Inflammatory macrophage (primary cell): ENCODE measurements around the gene RUNDC1.
A peak's percentile ranks its signal among the peaks of the same experiment; 100 is the strongest.

Source experiments
- DNase-seq, 2 donors: peaks; one replicate each; pipeline ENCODE4 v3.0.0-alpha.2; 2020 to 2022

RUNDC1 gene

DNA sequence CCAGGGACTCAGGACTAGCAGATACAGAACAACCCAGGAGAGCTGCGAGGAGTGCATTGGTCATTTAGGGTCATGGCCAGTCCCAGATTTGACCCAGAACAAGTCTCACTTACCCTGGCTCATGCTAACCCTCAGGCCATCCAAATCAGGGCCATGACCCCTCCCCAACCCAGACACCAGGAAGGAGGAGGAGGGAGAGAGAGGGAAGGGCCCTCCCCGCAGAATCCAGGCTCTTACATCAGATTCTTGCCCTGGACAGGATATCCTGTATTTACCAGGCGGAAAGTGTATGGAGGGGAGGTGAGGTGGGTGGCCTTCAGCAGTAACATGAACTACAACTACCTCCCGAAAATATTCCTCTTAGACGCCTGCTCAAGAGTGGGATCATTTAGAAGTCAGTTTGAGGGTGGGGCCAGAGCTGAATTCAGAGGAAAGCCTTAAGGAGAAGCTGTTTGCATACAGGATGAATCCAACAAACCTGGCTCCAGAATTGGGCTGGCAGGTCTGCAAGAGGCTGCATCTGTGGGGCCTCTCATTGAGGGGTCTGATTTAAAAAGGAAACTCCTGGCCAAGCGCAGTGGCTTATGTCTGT is 39.8 kb downstream of the RUNDC1 start:
- DNase-seq: peak in 1 of 2 donors; percentile 31

DNA sequence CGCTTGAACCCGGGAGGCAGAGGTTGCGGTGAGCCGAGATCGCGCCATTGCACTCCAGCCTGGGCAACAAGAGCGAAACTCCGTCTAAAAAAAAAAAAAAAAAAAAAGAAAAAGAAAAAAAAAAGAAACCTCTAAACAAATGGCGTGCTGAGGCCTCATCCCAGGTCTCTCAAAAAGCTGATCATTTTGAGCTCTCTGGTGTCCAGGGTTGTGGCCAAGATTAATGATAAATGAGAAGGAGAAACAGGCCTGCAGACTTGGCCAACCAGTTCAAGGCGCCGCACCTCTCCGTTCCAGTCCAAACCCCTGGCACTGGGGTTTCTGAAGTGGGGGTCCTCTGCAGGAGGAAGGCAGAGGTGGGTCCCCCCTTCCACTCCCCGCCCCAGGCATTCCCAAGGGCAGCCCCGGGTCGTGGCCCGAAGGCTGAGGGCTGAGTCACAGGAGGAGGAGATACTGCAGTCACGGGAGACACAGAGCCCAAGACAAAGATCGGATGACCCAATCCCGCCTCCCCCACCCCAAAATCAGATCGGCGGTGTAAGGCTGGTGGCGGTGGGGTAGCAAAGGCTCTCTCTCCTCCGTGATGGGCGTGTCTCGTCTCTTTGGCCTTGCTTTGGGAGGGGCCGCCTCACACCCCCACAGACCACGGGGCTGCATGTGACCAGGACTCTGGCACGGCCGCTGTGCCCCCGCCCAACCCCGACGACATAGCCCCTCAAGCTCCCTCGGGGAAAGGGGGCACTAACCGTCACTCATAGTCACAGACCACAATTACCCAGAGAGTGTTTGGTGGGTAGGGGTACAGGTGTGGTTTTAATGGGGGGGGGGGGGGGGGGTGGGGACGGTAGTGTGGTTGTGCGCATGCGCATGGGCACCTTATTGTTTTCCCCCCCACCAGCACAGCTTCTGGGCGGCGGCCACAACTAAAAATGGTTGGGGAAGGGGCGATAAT is 40.7 kb downstream of the RUNDC1 start:
- DNase-seq: peak; percentile 86 to 92

DNA sequence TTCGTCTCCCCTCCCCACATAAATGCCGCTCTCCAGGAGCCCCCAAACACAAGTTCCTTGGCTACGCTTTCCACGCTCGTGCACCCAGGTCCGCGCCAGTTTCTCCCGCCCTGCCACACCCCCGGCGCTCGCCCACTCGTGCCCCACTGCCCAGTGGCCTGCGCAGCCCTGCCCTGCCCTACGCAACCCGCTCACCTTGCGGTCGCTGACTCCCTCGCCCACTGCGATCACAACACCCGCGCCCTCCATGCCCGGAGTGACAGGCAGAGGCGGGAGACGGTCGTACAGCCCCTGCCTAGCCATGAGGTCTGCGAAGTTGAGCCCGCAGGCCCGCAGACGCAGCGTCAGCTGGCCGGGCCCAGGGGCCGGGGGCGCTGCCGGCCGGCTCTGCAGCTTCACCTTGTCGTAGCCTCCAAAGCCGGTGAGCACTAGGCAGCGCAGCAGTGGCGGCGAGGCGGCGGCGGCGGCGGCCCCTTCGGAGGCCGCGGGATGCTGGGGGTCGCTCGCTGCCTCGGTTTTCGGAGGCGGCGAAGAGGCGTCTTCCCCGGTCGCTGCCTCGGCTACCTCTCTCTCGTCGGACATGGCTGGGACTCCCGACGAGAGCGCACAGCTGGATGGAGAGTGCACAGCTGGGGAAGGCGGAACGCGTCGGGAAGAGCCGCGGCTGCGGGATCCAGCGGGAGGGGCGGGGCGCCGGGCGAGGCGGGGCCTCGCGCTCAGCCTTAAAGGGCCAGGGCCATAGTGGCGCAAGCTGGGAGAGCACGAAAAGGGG is 41.6 kb downstream of the RUNDC1 start, which contains the start of gene VAT1:
Gene VAT1, minus strand, starts transcription at position 645 of the 772 bp plus-strand sequence. Its CDS starts 63 bp downstream, at position 582.
- DNase-seq: peak; percentile 78 to 86

DNA sequence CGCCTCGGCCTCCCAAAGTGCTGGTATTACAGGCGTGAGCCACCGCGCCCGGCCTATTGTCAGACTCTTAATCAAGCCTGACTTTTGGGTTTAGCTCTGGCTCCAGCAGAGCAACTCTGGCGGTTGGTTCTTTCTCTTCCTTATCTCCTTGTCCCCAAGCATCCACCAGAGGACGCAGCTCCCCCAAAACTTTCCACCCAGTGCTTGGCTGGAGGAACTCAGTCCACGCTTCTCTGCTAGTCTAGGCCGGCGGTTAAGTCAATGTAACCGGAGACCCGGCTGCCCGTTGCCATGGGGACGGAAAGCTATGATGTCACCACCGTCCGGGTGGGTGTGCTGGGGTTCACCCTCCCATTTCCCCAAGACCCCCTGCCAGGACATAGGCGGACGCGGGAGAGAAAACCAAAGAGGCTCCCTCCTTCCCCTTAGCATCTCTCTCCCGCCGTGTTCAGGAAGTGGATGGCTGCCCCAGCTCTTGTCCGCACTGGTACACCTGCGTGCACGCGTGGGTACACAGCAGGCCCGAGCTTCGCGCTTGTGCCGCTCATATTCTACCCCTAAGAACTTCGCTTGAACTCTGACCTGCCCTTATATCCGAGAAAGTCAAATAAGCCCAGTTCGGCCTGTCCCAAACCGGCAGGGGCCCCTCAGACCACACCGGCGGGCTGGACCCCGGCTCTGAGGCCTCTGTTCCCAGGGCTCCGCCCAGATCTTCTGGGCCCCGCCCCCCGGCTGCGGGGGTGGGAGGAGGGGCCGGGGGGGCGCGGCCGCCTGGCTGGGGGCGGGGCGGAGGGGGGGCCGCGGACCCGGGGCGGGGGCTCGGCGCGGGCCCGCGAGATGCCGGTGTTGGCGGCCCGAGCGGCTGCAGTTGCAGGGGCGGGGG is 44.3 kb downstream of the RUNDC1 start, which contains the start of gene RND2:
Gene RND2, plus strand, starts transcription at position 825 of the 883 bp plus-strand sequence. CDS start 117 bp downstream, outside the sequence.
- DNase-seq: peak; percentile 89

GRCh38 chr17:43025290-43025657 is 44.9 kb downstream of the RUNDC1 start:
- no peak for DNase-seq

DNA sequence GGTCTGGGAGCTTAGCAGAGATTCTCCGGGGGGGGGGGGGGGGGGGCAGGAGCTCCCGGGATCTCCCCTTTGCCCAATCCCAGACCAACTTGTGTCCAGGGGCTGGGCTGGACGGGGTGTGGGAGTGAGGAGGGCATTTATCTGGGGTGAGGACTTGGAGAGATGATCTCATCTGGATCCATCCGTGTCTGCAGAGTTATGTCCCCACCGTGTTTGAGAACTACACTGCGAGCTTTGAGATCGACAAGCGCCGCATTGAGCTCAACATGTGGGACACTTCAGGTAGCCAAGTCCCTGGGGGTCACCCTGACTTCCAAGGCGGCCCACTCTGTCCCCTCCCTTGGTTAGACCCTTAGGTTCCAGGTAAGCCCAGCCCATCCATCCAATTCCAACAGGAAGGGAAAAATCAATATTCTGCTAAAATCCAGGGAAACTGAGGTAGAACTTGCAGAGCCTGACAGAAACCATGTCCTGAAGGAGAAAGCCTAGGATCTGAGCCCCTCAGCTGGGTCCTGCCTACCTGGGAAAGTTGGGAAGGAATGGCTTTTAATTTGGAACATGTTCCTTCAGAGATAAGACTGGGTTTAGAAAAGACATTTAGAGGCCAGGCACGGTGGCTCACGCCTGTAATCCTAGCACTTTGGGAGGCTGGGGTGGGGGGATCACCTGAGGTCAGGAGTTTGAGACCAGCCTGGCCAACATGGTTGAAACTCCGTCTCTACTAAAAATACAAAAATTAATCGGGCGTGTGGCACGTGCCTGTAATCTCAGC is 45.6 kb downstream of the RUNDC1 start:
- DNase-seq: no peak

DNA sequence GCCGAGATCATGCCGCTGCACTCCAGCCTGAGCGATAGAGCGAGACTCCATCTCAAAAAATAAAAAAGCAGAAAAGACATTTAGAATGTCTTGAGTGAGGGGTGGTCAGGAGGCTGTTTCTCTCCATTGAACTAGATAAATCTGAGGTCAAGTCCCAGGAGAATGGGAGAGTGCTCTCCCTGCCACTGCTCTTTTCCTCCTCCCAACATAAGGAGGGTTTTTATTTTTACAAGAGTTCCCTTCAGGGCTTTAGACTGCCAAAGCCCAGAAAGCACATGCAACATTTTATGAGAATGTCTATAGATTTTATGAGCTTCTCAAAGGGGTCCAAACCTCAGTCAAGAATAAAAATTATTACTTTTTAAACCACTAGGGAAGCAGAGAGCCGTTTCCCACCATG is 46.2 kb downstream of the RUNDC1 start:
- no peak for DNase-seq

DNA sequence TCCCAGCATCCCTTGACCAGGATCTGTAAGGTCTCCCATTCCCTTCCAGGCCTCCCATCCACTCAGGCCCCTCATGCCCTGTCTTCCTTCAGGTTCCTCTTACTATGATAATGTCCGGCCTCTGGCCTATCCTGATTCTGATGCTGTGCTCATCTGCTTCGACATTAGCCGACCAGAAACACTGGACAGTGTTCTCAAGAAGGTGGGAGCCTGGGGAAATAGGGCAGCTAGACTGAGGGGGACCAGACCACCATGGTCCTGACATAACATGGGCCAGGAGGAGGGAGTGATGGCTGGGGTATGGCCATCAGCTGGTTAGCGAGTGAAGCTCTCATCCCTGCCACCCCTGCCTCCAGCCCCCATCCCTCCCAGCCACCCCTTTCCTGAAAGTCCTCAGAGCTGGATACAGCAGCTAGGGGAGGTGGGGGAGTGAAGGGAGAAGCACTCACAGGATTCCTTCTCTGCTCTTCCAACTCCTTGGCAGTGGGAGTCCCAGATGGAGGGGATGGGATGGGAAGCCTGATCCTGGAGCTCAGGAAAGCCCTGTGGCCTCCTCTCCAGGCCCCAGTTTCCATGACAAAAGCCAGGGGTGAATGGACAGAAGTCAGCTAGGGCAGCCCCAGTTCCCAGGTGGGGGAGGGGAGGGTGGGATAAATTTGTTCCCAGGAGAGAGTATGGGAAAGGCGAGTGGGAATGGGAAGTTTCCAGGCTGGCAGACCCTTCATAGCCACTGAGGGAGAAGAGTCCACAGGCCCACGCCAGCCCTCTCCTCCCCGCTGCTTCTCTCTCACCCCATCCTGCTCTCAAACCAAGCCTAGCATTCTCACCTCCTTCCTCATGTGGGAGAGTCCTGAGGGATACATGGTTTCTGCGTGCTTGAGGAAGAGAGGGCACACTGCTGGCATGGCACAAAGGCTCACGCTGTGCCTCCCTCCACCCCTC is 47.0 kb downstream of the RUNDC1 start:
- DNase-seq: no peak

- DNase-seq: no peak
Observed at GRCh38 chr17:43028221-43028861, 48.0 kb downstream of the RUNDC1 start.

DNA sequence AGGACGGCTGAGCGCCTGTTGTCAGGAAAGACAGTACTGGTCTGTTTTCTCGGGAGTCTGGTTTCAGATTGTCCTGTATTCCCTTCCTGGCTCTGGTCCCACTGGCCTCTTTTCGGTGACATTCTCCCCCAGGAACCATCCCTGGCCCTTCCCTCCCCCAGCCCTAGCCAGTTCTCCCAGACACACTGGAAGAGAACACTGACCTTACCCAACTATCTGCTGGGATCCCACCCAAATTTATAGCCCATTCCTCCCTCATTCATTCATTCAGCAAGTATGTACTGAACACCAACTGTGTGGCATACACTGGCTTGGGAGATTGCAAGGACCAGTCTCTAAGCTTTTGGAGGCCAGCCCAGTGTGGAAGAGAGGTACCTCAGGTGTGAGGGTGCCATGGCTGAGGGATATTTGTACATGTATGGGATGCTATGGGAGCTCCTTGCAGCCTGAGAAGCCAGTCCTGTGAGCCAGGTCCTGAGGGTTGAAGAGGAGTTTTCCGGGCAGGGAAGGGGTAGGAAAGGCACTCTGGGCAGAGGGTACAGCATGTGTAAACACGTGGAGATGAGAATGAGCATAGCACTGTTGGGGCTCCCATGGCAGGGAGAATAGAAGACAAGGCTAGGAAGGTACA is 49.9 kb downstream of the RUNDC1 start:
- no peak for DNase-seq

DNA sequence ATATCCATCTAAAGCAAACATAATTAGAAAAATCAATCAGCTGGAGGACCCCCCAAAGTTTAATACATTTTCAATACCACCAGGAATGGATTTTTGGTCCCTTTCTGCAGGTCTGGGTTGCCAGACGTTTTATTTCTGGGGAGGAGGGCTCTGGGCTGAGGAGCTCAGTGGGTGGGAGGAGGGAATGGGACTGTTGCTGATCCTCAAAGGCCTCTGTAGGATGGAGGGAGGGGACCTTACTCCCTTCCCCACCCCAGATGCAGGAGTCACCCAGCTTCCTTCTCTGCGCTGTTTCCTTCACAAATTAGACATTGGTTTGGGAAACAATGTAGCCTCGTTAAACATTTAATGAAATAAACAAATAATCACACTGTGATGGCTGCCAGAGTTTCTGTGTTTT is 51.3 kb downstream of the RUNDC1 start:
- DNase-seq: no peak

DNA sequence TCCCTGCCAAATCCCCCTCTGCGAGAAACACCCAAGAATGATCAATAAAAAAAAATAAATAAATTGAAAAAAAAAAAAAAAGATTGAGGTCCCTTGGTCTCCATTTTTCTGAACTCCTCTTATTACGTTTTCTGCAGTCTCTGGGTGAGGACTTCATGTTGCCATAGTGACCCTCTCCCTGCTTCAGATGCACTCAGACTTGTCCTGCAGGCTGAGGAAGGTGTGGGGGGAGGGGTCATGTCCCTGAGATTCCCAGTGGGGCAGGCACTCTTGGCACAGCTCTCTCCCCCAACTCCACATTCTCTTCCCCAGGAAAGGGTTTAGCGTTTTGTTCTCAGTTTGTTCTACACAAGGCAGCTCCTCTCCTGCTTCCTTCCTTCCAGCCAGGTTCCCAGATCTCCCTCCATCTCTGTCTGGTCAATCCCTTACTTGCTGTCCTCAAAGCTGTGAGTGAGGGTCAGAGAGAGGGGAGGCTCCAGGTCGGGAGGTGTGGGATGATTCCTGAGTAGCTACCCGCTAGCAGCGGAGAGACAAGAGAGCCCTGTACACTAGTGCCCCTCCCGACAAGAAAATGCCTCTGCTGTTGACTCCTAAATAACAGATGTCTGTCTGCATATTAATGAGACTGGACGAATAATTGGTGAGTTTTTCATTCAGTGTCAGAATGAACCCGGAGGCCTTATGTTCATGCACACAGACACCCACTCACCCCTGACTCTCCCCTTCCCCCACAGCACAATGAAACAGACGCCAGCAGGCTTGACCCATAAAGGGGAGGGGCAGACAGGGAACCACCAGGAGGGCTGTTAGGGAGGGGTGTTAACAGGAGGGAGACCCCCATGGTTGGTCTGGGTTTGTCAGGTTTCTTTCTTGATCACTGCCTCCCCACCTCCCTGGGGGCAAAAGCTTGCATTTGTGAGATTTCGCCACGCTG is 53.9 kb downstream of the RUNDC1 start:
- no peak for DNase-seq

- no peak for DNase-seq
Observed at GRCh38 chr17:43034894-43035293, 54.5 kb downstream of the RUNDC1 start.

GRCh38 chr17:43039646-43040045 is 59.3 kb downstream of the RUNDC1 start:
- no peak for DNase-seq

GRCh38 chr17:43040655-43041054 is 60.3 kb downstream of the RUNDC1 start:
- no peak for DNase-seq

DNA sequence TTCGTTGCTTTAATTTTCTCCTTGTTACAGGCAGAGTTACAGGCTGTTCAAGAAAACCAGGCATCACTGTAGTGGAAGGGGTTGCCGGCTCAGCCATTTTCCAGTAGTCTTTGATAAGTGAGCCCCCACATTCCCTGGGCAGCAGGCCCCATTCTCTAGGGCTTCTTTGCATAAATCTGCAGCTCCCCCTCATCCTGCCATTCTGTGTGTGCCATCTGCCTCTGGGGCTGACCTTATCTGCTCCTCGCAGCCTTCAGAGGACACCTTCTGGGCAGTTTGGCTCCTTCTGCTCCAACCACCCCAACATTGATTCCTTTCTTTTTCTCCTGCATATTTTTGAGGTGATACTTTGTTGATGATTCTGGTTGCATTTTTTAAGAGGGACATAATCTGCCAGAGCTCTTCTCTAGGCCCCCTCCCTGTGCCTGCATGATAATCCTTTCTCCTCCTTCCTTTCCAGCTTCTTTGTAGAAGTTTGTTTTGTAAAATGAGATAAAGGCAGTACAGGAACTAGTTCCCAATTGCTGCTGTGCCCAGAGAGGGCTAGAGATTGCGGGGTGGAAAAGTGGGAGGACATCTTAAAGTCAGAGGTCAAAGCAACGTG is 61.8 kb downstream of the RUNDC1 start:
- DNase-seq: no peak
